NCI-H187 (cell line): ENCODE measurements around the gene SEZ6L.

Experiments used
- DNase-seq, 2 experiments: peaks; one replicate each; lab custom pipeline; 2025; lab: John Stamatoyannopoulos, UW

SEZ6L gene

GRCh38 chr22:26428515-26429457 is 259.5 kb downstream of the SEZ6L start, which contains the start of gene ASPHD2:
Gene ASPHD2, plus strand, starts transcription at chr22:26429260. Its CDS starts 4,356 bp downstream, at chr22:26433616.
- peak in 1 of 2 experiments; percentile 52 for DNase-seq

GRCh38 chr22:26429458-26430286 is 260.4 kb downstream of the SEZ6L start:
- DNase-seq, result no peak

- no peak for DNase-seq
Measured at GRCh38 chr22:26430600-26430999, 261.3 kb downstream of the SEZ6L start.

- no peak for DNase-seq
Measured at GRCh38 chr22:26431261-26431995, 262.2 kb downstream of the SEZ6L start.

- DNase-seq, result no peak
Measured at GRCh38 chr22:26432619-26433311, 263.5 kb downstream of the SEZ6L start.
